CD4-positive, alpha-beta T cell treated with Interleukin-4 for 4 hours (primary cell): ENCODE results near the gene TADA1.
"Not testable (repeated sequence)": the region's sequence is repeated elsewhere in the genome, so short reads cannot be mapped to it uniquely, and the experiment has no call there.

Experiments used
- DNase-seq: peaks from one replicate; pipeline ENCODE4 v3.0.0-alpha.2; 2020

TADA1 gene

GRCh38 chr1:166888373-166889111 is 12.5 kb upstream of the TADA1 start:
- DNase-seq, result no peak

- DNase-seq, result no peak
Observed at GRCh38 chr1:166884971-166885370, 8.9 kb upstream of the TADA1 start.

GRCh38 chr1:166884040-166884642 is 8.1 kb upstream of the TADA1 start:
- DNase-seq, result no peak

- no peak for DNase-seq
Observed at GRCh38 chr1:166882893-166883292, 6.8 kb upstream of the TADA1 start.

GRCh38 chr1:166878173-166878917 is 2.3 kb upstream of the TADA1 start:
- DNase-seq, result not testable (repeated sequence)

- no peak for DNase-seq
Observed at GRCh38 chr1:166876540-166876838, 425 bp upstream of the TADA1 start.

GRCh38 chr1:166875302-166875733 is 746 bp downstream of the TADA1 start:
- no peak for DNase-seq

- no peak for DNase-seq
Observed at GRCh38 chr1:166874464-166874863, 1.6 kb downstream of the TADA1 start.

GRCh38 chr1:166870584-166870983 is 5.5 kb downstream of the TADA1 start:
- DNase-seq, result no peak

GRCh38 chr1:166869318-166870099 is 6.6 kb downstream of the TADA1 start:
- no peak for DNase-seq

GRCh38 chr1:166868639-166869038 is 7.4 kb downstream of the TADA1 start:
- DNase-seq, result no peak

- no peak for DNase-seq
Observed at GRCh38 chr1:166865926-166866325, 10.1 kb downstream of the TADA1 start.

- no peak for DNase-seq
Observed at GRCh38 chr1:166859597-166859996, 16.5 kb downstream of the TADA1 start.

- DNase-seq, result no peak
Observed at GRCh38 chr1:166858726-166859419, 17.2 kb downstream of the TADA1 start.

- no peak for DNase-seq
Observed at GRCh38 chr1:166857995-166858394, 18.1 kb downstream of the TADA1 start.

GRCh38 chr1:166855558-166855957 is 20.5 kb downstream of the TADA1 start:
- DNase-seq, result no peak

GRCh38 chr1:166852918-166853317 is 23.1 kb downstream of the TADA1 start:
- no peak for DNase-seq

GRCh38 chr1:166849135-166849534 is 26.9 kb downstream of the TADA1 start:
- DNase-seq, result no peak

- DNase-seq, result no peak
Observed at GRCh38 chr1:166848193-166848592, 27.9 kb downstream of the TADA1 start.

- no peak for DNase-seq
Observed at GRCh38 chr1:166844791-166845190, 31.3 kb downstream of the TADA1 start.

- no peak for DNase-seq
Observed at GRCh38 chr1:166843769-166844596, 32.1 kb downstream of the TADA1 start.

GRCh38 chr1:166843322-166843721 is 32.7 kb downstream of the TADA1 start:
- no peak for DNase-seq
